Gastrocnemius medialis (tissue), 4 donors: ENCODE results near the gene IL15.

Experiments used
- POLR2A ChIP-seq, 2 donors: fragments of 450-650 bp; IDR thresholded peaks; one replicate each; pipeline ENCODE4 v1.6.1; 2017; ENCODE audit warnings: antibody characterized with exemption in 2 of 2, mild to moderate bottlenecking in 2 of 2, moderate library complexity in 2 of 2
- TF ChIP-seq, protein P1 (sequence below), 5 experiments: fragments of 450-650 bp in 3 of 5; fragments of 200-600 bp in 2 of 5; sonication (generic) in 2 of 5; IDR thresholded peaks in 4 of 5; conservative IDR thresholded peaks in 1 of 5; 1 replicate in 4 of 5; 2 replicates in 1 of 5; pipeline ENCODE4 v1.5.1; 2016 to 2019; ENCODE audit warnings: antibody characterized with exemption in 5 of 5, mild to moderate bottlenecking in 3 of 5, moderate library complexity in 3 of 5

DNA sequence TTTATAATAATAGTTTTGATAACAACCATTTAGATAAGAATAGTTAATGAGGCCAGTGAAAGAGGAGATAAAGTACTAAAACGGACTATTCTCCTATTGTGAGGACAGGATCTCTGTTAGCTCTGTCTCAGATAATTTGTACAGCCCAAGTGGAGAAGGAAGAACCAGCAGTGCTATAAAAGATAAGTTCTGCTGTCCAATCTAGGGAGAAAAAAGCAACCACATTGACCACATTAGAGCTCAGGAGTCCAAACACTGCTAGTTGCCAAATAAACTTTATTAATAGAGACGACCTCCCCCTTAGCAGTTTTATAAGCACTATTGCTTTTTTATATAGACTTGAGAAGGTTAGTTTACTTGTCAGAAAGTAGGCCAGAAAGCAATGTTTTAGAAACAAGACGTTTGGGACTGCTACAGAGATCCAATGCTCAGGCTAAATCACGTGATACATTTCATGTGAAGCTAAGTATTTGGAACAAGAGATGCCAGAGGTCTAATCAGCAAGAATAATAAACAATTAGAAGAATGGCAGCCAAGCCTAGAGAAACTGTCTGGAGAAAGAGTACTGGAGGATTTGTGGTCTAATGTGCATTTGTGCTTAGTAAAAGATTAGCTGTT, 15.9 kb downstream of the IL15 start:
- TF ChIP-seq, protein P1, sequence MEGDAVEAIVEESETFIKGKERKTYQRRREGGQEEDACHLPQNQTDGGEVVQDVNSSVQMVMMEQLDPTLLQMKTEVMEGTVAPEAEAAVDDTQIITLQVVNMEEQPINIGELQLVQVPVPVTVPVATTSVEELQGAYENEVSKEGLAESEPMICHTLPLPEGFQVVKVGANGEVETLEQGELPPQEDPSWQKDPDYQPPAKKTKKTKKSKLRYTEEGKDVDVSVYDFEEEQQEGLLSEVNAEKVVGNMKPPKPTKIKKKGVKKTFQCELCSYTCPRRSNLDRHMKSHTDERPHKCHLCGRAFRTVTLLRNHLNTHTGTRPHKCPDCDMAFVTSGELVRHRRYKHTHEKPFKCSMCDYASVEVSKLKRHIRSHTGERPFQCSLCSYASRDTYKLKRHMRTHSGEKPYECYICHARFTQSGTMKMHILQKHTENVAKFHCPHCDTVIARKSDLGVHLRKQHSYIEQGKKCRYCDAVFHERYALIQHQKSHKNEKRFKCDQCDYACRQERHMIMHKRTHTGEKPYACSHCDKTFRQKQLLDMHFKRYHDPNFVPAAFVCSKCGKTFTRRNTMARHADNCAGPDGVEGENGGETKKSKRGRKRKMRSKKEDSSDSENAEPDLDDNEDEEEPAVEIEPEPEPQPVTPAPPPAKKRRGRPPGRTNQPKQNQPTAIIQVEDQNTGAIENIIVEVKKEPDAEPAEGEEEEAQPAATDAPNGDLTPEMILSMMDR (IDR thresholded peaks at IDR 0.05 in 4 of 5, conservative IDR thresholded peaks at IDR 0.05 in 1 of 5): no peak
- no peak for TF ChIP-seq POLR2A (IDR thresholded peaks at IDR 0.05)
